ENCODE results near the gene BLCAP. TPM values are rescaled to one million over a fixed set of nuclear protein-coding genes. Genes with fewer than 3 reads are reported as not detected.

BLCAP gene
- total and polyA plus RNA-seq, 2 of the 4 experiments (the other 2 are of a cell fraction): 17.7 to 67.3 TPM

DNA sequence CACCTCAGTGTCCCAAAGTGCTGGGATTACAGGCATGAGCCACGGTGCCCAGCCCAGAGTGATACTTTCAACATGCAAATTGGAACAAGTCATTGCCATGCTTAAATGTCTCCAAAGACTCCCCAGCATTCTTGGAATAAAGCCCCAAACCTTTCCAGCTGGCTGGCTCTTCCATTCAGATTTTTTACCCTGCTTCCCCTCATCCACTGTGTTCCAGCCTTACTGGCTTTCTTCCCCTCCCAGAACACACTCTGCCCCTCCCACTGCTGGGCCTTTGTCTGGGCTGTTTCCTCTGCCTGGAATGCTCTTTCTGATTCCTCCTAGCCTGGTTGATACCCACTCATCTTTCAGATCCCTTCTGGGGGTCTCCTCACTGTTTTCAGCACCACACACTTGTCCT is 46.8 kb downstream of the BLCAP start:
- no peak for DNase-seq
- no peak overlapping the region for H3K56ac ChIP-seq (ENCODE audit: extremely low read depth, insufficient read depth, low read length)
- dilution Hi-C loops (cut with HindIII; ENCODE audit: low sequenced_read_pairs, unreplicated experiment) (no loop called here), in situ Hi-C loops (cut with MboI; ENCODE audit: low sequenced_read_pairs) (no loop called here), intact Hi-C loops (cut with micrococcal nuclease) (no loop called here)
- TF ChIP-seq MXI1 (IDR thresholded peaks at IDR 0.05; ENCODE audit: borderline replicate concordance, low read depth, low read length) (no peak), RAD21 (IDR thresholded peaks at IDR 0.05; ENCODE audit: low read length) (no peak), POLR2A (IDR thresholded peaks at IDR 0.05; ENCODE audit: low read depth, low read length) (no peak), BHLHE40 (IDR thresholded peaks at IDR 0.05; ENCODE audit: low read depth, low read length) (no peak), MAFK (IDR thresholded peaks at IDR 0.05; ENCODE audit: low read depth, low read length) (no peak), CHD1 (IDR thresholded peaks at IDR 0.05; ENCODE audit: low read depth, low read length) (no peak), MAZ (IDR thresholded peaks at IDR 0.05; ENCODE audit: borderline replicate concordance, low read depth, low read length) (no peak), NFE2L2 (IDR thresholded peaks at IDR 0.05; ENCODE audit: low read depth, low read length) (no peak), CEBPB (IDR thresholded peaks at IDR 0.05; ENCODE audit: low read depth, low read length) (no peak), SMC3 (IDR thresholded peaks at IDR 0.05; ENCODE audit: low read depth, low read length) (no peak), RCOR1 (IDR thresholded peaks at IDR 0.05; ENCODE audit: insufficient replicate concordance, low read length) (no peak), RFX5 (IDR thresholded peaks at IDR 0.05; ENCODE audit: low read depth, low read length) (no peak), FOS (IDR thresholded peaks at IDR 0.05; ENCODE audit: low read depth, low read length) (no peak)
- TF ChIP-seq, protein P1, sequence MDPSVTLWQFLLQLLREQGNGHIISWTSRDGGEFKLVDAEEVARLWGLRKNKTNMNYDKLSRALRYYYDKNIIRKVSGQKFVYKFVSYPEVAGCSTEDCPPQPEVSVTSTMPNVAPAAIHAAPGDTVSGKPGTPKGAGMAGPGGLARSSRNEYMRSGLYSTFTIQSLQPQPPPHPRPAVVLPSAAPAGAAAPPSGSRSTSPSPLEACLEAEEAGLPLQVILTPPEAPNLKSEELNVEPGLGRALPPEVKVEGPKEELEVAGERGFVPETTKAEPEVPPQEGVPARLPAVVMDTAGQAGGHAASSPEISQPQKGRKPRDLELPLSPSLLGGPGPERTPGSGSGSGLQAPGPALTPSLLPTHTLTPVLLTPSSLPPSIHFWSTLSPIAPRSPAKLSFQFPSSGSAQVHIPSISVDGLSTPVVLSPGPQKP (IDR thresholded peaks at IDR 0.05; ENCODE audit: borderline replicate concordance, low read depth, low read length): no peak
- TF ChIP-seq, protein P2, sequence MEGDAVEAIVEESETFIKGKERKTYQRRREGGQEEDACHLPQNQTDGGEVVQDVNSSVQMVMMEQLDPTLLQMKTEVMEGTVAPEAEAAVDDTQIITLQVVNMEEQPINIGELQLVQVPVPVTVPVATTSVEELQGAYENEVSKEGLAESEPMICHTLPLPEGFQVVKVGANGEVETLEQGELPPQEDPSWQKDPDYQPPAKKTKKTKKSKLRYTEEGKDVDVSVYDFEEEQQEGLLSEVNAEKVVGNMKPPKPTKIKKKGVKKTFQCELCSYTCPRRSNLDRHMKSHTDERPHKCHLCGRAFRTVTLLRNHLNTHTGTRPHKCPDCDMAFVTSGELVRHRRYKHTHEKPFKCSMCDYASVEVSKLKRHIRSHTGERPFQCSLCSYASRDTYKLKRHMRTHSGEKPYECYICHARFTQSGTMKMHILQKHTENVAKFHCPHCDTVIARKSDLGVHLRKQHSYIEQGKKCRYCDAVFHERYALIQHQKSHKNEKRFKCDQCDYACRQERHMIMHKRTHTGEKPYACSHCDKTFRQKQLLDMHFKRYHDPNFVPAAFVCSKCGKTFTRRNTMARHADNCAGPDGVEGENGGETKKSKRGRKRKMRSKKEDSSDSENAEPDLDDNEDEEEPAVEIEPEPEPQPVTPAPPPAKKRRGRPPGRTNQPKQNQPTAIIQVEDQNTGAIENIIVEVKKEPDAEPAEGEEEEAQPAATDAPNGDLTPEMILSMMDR (conservative IDR thresholded peaks at IDR 0.05; ENCODE audit: low read depth, low read length): no peak
- TF ChIP-seq, protein P3, sequence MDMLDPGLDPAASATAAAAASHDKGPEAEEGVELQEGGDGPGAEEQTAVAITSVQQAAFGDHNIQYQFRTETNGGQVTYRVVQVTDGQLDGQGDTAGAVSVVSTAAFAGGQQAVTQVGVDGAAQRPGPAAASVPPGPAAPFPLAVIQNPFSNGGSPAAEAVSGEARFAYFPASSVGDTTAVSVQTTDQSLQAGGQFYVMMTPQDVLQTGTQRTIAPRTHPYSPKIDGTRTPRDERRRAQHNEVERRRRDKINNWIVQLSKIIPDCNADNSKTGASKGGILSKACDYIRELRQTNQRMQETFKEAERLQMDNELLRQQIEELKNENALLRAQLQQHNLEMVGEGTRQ (IDR thresholded peaks at IDR 0.05; ENCODE audit: low read depth, low read length): no peak
- no peak for ATAC-seq (ENCODE audit: low read depth)
- no peak overlapping the region for H2BK20ac ChIP-seq (ENCODE audit: low read depth, low read length)
- no peaks in the 10 kb centered on the region for H3K4me1 ChIP-seq (ENCODE audit: control insufficient read depth, insufficient read depth, low read length)
- H2BK15ac ChIP-seq (ENCODE audit: low read depth, low read length): no peak overlapping the region
- POLR2A ChIA-PET (ENCODE audit: unreplicated experiment): no interaction called here
- H4K8ac ChIP-seq (ENCODE audit: low read depth in 2 of 2, low read length in 2 of 2): no peak overlapping the region
- no peak overlapping the region for H2AK9ac ChIP-seq (replicated peaks; ENCODE audit: low read depth, low read length, poor library complexity)
- H2AK5ac ChIP-seq (ENCODE audit: low read depth, low read length): no peak overlapping the region
- no peak overlapping the region for H3K4me2 ChIP-seq (ENCODE audit: low read depth, low read length)
- H4K91ac ChIP-seq (ENCODE audit: insufficient read depth, low read depth, low read length): no peak overlapping the region
- CTCF ChIA-PET: no interaction called here
- H3K4me3 ChIP-seq (ENCODE audit: insufficient read depth, low read depth, low read length): no peak overlapping the region
- H3K4ac ChIP-seq (ENCODE audit: low read depth, low read length): no peak overlapping the region
- no peaks in the 10 kb centered on the region for H3K79me1 ChIP-seq (ENCODE audit: low read depth in 1 of 2, low read length in 2 of 2)
- BruUV-seq (replicated peaks): no TSS peak
- H3K27ac ChIP-seq (ENCODE audit: insufficient read depth, low read length): no peak overlapping the region
- 78% methylated on average over 1 of the region's 1 CpG; no CpG with 5 or more reads in 1 of the 2 experiments for WGBS, 2 experiments (ENCODE audit: extremely low coverage in 2 of 2, insufficient read length in 1 of 2)
- H2BK5ac ChIP-seq (ENCODE audit: low read depth, low read length, poor library complexity, severe bottlenecking): no peak overlapping the region
- no peak overlapping the region for H2BK120ac ChIP-seq (ENCODE audit: low read depth, low read length)
- H4K20me1 ChIP-seq (ENCODE audit: insufficient read depth, low read length): no peaks in the 10 kb centered on the region
- no peak overlapping the region for H3K23ac ChIP-seq (ENCODE audit: low read depth, low read length)
- H3K9ac ChIP-seq (ENCODE audit: low read depth, low read length): no peak overlapping the region
- H2AFZ ChIP-seq (replicated peaks; ENCODE audit: low read length, poor library complexity): no peak overlapping the region
- no peak overlapping the region for H3K14ac ChIP-seq (replicated peaks; ENCODE audit: low read depth, low read length)
- peaks cover 47% of the 10 kb centered on the region for H3K27me3 ChIP-seq (ENCODE audit: control insufficient read depth, insufficient read depth, low read length)
- H4K5ac ChIP-seq (ENCODE audit: low read depth, low read length): no peak overlapping the region
- no peaks in the 10 kb centered on the region for H3K36me3 ChIP-seq (ENCODE audit: control insufficient read depth, insufficient read depth, low read length)
- no peak overlapping the region for H3K18ac ChIP-seq (ENCODE audit: low read depth, low read length)
- H3K9me1 ChIP-seq (ENCODE audit: insufficient read depth, low read length): no peaks in the 10 kb centered on the region
- peaks cover 5% of the 10 kb centered on the region for H3K9me3 ChIP-seq (ENCODE audit: control insufficient read depth, insufficient read depth, low read length)
